ENCODE results near the gene PTMA.

GRCh38 chr2:231737761-231738160, 29.4 kb downstream of the PTMA start:
- TF ChIP-seq CTCF (conservative IDR thresholded peaks at IDR 0.05; ENCODE audit: low read depth, low read length): no peak
- no peak for TF ChIP-seq EZH2 (IDR thresholded peaks at IDR 0.05; ENCODE audit: low read length, unreplicated experiment)
- TF ChIP-seq EZH2phosphoT487 (IDR thresholded peaks at IDR 0.05; ENCODE audit: borderline replicate concordance, low read length): no peak
